Muscle of leg (tissue), 11 donors: ENCODE results near the gene ST6GALNAC4. TPM values are rescaled to one million over a fixed set of nuclear protein-coding genes. Genes with fewer than 3 reads are reported as not detected.

ENCODE experiments used
- DNase-seq: peaks from one replicate; pipeline ENCODE4 v3.0.0; 2013
- H3K27ac ChIP-seq: one replicate; pipeline ENCODE4 v1.5.1; 2013; ENCODE audit warnings: mild to moderate bottlenecking, low read length, control low read depth
- H3K27me3 ChIP-seq: one replicate; pipeline ENCODE4 v1.6.1; 2013; ENCODE audit warnings: low read length; ENCODE audit not compliant: control insufficient read depth, insufficient read depth
- H3K36me3 ChIP-seq: one replicate; pipeline ENCODE4 v1.6.1; 2013; ENCODE audit warnings: low read length; ENCODE audit not compliant: control insufficient read depth, insufficient read depth
- H3K4me1 ChIP-seq: one replicate; pipeline ENCODE4 v1.6.1; 2013; ENCODE audit warnings: low read length; ENCODE audit not compliant: control insufficient read depth, insufficient read depth
- H3K4me3 ChIP-seq: one replicate; pipeline ENCODE4 v1.5.1; 2013; ENCODE audit warnings: low read length, control low read depth
- H3K9me3 ChIP-seq: replicated peaks from 2 replicates; pipeline ENCODE4 v1.6.1; 2013; ENCODE audit warnings: low read depth, low read length; ENCODE audit not compliant: control insufficient read depth
- WGBS: methylation state at CpG from one replicate; pipeline ENCODE4 v1.1.5; 2013; ENCODE audit warnings: missing lambda C conversion rate; ENCODE audit not compliant: insufficient coverage; 5-methylcytosine and 5-hydroxymethylcytosine counted together
- polyA plus RNA-seq, 8 donors: library from polyadenylated mRNA; unstranded; fragments of 120-200 nt; gene quantifications; one replicate each; pipeline versions ENCODE4 v1.2.1 to v1.2.3, GENCODE V29; 2013; ENCODE audit warnings: inconsistent platforms in 1 of 8, low replicate concordance in 1 of 8; ENCODE audit not compliant: insufficient read length in 8 of 8, insufficient read depth in 1 of 8
- total RNA-seq: library from RNA; stranded (reverse); fragments of 120-200 nt; gene quantifications from one replicate; pipeline ENCODE4 v1.2.4, GENCODE V29; 2013

Gene ST6GALNAC4
- total and polyA plus RNA-seq, 9 donors = 21.0 to 41.0 (median 28.4) TPM

DNA sequence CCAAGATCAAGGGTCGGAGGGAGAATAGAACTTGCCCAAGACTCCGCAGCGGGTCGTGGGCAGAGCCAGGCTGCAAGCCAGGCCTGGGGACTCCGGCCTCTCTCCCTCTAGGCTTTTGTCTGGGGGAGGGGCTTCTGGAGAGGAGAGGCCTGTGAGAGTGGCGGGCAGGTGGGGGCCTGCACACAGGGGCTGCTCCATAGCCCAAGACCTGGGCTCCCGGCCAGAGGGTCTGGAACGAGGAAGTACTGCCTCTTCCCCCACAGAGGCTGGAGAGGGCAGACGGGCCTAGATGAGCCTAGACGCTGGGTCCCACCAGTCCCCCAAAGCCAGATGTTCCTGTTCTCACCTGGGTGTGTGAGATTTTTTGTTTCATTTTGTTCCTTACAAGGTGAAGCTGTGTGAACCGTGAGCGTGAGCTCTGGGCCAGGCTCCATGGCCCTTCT, 12.3 kb downstream of the ST6GALNAC4 start:
- Histone ChIP-seq H3K27me3 (no peaks in the 10 kb centered on the region), H3K9me3 (no peaks in the 10 kb centered on the region), H3K4me1 (peaks cover 48% of the 10 kb centered on the region), H3K27ac (peak overlapping the region; percentile 63), H3K4me3 (no peak overlapping the region), H3K36me3 (peaks cover 10% of the 10 kb centered on the region)
- DNase-seq = peak; percentile 70
- WGBS = 20% methylated on average over 4 of the region's 12 CpGs

DNA sequence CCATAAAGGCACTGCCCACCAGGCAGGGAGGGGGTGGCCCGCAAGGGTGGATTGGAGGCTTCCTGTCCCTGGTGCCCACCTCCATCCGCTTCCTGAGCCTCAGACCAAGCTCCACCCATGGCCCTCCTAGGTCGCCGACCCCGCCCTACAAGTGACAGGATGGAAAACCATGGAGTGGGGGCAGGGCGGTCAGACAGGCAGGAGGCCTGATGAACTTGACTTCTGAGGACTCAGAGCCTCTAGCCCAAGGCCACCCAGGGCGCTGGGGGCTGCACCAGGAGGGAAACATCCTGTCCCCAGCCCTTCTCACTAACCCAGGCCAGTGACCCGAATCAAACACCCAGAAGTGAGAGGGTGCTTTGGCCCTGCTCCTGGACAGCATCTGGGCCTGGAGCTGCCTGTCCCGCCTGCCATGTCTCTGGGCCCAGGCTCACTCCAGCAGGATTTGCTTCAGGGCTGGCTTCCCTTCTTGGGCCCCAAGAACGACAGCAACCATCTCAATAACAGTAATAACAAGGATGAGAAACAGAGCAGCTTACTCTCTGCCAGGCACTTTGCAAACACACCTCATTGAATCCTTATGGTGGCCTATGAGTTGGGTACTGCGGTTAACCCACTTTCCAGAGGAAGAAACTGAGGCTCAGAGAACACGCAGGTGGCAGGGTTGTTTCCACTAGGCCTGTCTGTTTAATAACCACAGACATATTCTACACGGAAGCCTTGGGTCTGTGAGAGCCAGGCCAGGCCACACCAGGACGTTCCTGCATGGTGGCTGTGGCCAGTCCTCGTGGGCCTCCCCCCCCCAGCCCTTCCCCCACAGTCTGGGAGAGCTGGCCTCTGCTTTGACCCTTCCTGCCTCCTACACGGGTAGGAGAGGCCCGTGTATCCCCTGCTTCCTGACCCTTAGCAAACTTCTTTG, 13.0 kb downstream of the ST6GALNAC4 start:
- no peak overlapping the region for H3K4me3 ChIP-seq
- peak overlapping the region; percentile 65 for H3K27ac ChIP-seq
- H3K27me3 ChIP-seq = no peaks in the 10 kb centered on the region
- H3K4me1 ChIP-seq = peaks cover 50% of the 10 kb centered on the region
- DNase-seq = peak; percentile 72
- H3K36me3 ChIP-seq = peaks cover 8% of the 10 kb centered on the region
- 35% methylated on average over 12 of the region's 17 CpGs for WGBS
- H3K9me3 ChIP-seq = no peaks in the 10 kb centered on the region

DNA sequence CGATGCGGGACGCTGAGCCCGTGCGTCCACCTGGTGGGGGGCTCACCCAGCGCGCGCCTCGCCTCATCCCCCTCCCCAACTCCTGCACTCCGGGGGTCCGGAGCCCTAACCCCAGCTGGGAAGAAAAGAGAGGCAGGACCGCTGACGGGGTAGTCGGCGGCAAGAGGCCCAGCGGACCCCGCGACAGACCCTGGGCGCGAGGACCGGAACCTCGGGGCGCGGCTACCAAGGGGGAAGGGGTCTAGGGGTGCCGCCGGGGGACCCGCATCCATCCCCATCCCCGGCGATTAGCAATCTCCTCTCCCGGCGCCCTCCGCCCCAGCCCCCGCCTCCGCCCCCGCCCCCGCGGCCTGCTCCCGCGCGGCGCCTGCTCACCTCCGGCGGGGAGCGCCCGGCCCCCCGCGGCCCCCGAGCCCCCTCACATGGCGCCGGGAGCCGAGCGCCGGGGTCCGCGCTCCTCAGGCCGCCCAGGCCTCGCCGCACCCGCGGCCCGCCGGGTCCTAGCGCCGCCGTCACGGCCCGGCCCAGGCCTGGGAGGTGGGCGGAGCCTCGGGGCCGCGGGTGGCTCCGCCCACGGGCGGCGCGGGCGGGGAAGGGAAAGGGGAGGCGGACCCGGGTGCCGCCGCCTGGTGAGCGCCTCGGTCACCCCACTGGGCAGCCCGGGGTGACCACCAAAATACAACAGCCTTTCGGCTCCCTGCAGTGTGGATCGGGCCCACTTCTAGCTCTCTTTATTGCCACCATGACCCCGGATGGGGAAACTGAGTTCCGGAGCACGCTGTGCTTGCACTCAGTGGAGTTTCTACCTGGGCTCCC, 17.5 kb downstream of the ST6GALNAC4 start, which contains the start of gene ST6GALNAC6:
Gene ST6GALNAC6, minus strand, starts transcription at position 476 of the 816 bp plus-strand sequence. CDS start 1,622 bp downstream, outside the sequence.
- Histone ChIP-seq H3K27me3 (no peaks in the 10 kb centered on the region), H3K4me3 (peak within 1 kb of the TSS; percentile 98), H3K27ac (peak within 1 kb of the TSS; percentile 96), H3K36me3 (peaks cover 20% of the 10 kb centered on the region), H3K9me3 (peaks cover 3% of the 10 kb centered on the region), H3K4me1 (peaks cover 48% of the 10 kb centered on the region)
- DNase-seq = peak; percentile 92
- under 1% methylated on average over 59 of the region's 89 CpGs for WGBS

DNA sequence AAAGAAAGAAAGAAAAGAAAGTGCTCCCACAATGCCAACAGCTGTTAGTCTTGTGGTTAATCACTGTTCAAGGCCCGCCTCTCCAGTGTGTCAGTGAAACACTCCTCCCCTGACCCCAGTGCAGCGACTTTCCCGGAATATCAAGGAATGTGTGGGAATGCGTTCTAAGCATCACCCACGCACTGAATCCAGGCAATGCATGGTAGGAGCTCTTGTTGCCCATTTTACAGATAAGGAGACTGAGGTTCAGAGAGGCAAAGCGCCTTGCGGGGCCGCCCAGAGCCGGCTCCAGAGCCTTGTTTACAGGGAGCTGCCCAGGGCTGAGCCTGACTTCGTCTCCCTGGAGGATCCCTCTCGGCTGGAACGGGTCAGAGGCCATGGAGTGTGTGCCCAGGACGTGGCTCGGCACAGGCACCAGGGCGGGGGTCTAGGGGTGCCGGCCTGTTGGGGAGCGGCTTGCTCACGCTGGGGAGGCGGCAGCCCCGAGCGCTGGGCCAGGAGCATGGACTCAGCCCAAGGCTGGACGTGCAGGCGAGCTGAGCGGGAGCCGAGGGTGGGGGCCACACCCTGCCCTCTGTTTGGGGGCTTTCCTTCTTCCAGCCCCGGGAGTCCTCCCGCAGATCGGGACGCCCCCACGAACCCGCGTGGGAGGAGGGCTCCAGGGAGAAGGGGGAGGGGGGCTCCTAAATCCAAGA, 18.3 kb downstream of the ST6GALNAC4 start:
- H3K27me3 ChIP-seq = no peaks in the 10 kb centered on the region
- H3K36me3 ChIP-seq = peaks cover 28% of the 10 kb centered on the region
- peak overlapping the region; percentile 98 for H3K4me3 ChIP-seq
- WGBS = 7% methylated on average over 25 of the region's 32 CpGs
- H3K4me1 ChIP-seq = peaks cover 40% of the 10 kb centered on the region
- H3K27ac ChIP-seq = peak overlapping the region; percentile 96
- DNase-seq = peak; percentile 85
- H3K9me3 ChIP-seq = peaks cover 7% of the 10 kb centered on the region

DNA sequence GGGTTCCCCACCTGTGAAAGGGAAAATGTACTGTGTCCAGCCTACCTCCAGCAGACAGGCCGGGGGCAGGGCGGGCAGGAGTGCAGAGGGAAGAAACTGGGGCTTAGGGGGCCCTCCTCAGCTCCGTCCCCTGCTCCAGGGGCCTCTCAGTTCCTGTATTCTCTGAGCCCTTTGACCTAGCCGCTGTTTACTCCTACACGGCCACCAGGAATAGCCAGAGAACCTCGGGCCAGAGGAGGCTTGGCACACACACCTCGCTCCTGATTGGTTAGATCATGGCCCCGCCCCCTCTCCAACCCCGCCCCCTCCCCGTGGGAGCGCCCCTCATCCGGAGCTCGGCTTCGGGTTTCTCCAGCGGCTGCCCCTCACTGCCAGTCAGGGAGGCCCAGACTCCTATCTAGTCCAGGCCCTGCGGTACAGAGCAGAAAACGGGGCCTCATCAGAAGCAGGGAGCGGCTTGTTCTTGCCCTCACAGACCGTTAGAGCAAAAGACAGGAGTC, 19.6 kb downstream of the ST6GALNAC4 start:
- H3K9me3 ChIP-seq = peaks cover 14% of the 10 kb centered on the region
- H3K27me3 ChIP-seq = no peaks in the 10 kb centered on the region
- 6% methylated on average over 12 of the region's 19 CpGs for WGBS
- peak; percentile 87 for DNase-seq
- peaks cover 35% of the 10 kb centered on the region for H3K4me1 ChIP-seq
- H3K36me3 ChIP-seq = peaks cover 40% of the 10 kb centered on the region
- peak overlapping the region; percentile 19 for H3K4me3 ChIP-seq
- H3K27ac ChIP-seq = peak overlapping the region; percentile 96

DNA sequence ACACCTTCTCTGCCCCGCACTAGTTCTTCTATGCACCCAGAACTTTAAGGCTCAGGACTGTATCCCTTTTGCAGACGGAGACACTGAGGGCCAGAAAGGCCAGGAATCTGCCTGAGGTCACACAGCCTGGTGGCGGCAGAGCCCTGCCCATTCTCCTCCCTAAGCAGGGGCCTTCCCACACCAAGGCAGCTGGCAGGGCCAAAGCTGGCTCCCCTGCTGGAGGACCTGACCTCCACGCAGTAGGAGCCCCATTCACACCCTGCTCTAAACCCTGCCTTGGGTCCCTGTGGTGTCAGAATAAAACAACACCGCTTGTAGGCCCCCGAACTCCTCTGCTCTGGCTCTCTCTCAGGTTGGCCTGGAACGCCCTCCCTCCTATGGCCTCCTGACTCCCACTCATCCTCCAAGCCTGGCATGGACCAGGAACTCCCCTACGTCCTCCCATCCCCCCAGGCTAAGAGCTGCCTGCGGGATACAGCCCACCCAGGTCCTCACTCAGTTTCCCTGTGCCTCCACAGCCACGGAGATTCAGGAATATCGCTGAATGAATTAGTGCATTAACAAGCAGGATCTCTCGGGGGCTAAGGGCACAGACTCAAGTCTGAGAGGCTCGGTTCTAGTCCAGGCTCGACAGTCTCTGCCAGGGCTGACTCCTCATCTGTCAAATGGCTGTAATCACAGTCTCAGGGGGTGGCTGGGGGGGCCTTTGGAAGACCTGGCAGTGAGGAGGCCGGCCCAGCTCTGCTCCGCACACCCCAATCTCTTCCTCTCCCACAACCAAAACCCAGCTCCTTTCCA, 20.2 kb downstream of the ST6GALNAC4 start:
- Histone ChIP-seq H3K36me3 (peaks cover 43% of the 10 kb centered on the region), H3K9me3 (peaks cover 14% of the 10 kb centered on the region), H3K4me3 (peak overlapping the region; percentile 15), H3K27ac (peak overlapping the region; percentile 82), H3K4me1 (peaks cover 35% of the 10 kb centered on the region), H3K27me3 (no peaks in the 10 kb centered on the region)
- no peak for DNase-seq
- WGBS = 67% methylated on average over 8 of the region's 16 CpGs

DNA sequence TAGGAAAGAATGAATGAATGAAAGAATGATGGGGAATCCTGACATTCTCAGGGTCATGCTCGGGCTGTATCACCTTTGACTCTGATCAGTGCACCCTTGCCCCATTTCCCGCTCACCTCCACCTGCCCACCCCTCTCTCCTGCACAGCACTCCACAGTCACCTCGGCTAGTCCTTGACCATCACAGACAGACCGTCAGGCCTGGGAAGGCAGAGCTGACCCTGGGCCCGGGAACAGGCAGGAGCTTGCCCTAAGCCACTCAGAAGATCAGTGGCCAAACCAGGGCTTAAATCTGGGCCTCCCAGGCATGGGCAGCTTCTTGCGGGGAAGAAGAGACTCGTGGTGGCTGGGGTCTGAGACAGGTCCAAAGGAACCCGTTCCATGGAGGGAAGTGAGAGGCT, 21.0 kb downstream of the ST6GALNAC4 start:
- Histone ChIP-seq H3K4me1 (peaks cover 35% of the 10 kb centered on the region), H3K27me3 (no peaks in the 10 kb centered on the region), H3K36me3 (peaks cover 47% of the 10 kb centered on the region), H3K27ac (no peak overlapping the region), H3K4me3 (no peak overlapping the region), H3K9me3 (peaks cover 14% of the 10 kb centered on the region)
- WGBS = 94% methylated on average over 5 of the region's 8 CpGs
- DNase-seq = no peak

DNA sequence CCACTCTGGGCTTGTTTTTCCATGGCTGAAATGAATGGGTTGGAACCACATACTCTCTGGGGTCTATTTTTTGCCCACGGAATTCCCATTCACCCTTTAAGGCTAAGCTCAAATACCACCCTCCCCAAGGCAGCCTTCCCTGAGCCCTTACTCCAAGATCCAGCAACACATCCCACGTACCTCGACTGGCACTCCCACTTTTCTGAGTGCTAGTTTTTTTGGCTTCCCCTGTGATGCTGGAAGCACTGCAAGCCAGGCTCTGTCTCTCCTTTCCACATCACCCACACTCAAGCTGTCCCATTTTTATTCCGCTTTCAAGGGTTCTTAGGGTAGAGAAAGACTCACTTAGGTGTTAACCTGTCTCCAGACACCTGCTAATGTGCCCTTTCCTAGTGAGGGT, 23.4 kb downstream of the ST6GALNAC4 start:
- peaks cover 23% of the 10 kb centered on the region for H3K4me1 ChIP-seq
- H3K4me3 ChIP-seq = no peak overlapping the region
- no peak for DNase-seq
- 97% methylated on average over 3 of the region's 4 CpGs for WGBS
- peaks cover 59% of the 10 kb centered on the region for H3K36me3 ChIP-seq
- peaks cover 14% of the 10 kb centered on the region for H3K9me3 ChIP-seq
- no peak overlapping the region for H3K27ac ChIP-seq
- H3K27me3 ChIP-seq = no peaks in the 10 kb centered on the region

DNA sequence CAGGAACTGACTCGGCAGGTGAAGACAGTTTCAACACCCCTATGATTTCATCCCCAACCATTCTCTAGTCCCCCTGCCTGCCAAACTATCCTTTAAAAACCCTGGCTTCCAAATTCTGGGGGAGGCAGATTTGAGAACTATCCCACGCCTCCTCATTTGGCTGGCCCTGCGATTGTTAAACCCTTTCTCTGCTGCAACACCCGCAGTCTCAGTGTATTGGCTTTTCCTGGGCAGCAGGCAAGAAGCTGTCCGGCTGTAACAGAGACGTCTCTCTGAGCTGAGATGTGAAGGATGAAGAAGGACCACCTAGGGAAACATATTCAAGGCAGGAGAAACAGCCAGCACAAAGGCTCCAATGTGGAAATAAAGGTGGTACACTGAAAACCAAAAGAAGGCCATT, 24.0 kb downstream of the ST6GALNAC4 start:
- DNase-seq = no peak
- no peak overlapping the region for H3K4me3 ChIP-seq
- no peaks in the 10 kb centered on the region for H3K27me3 ChIP-seq
- peaks cover 18% of the 10 kb centered on the region for H3K4me1 ChIP-seq
- H3K36me3 ChIP-seq = peaks cover 61% of the 10 kb centered on the region
- H3K27ac ChIP-seq = no peak overlapping the region
- whole genome bisulfite sequencing = 85% methylated on average over 4 of the region's 6 CpGs
- peaks cover 14% of the 10 kb centered on the region for H3K9me3 ChIP-seq
